CD14-positive monocyte (primary cell): ENCODE measurements around the gene DENND4C. TPM values are rescaled to one million over a fixed set of nuclear protein-coding genes. Genes with fewer than 3 reads are reported as not detected.
"Not testable (repeated sequence)": the region's sequence is repeated elsewhere in the genome, so short reads cannot be mapped to it uniquely, and the experiment has no call there.

ENCODE experiments used
- DNase-seq, 3 donors: peaks; one replicate each; pipeline ENCODE4 v3.0.0-alpha.2; 2011 to 2022
- H2AFZ ChIP-seq: 2 replicates; pipeline ENCODE4 v1.6.0; 2012; ENCODE audit warnings: mild to moderate bottlenecking, low read depth, low read length, inconsistent platforms; ENCODE audit not compliant: insufficient read depth, poor library complexity, severe bottlenecking
- H3K27ac ChIP-seq, 2 donors: 1 replicate in 1 of 2; 2 replicates in 1 of 2; pipeline ENCODE4 v1.5.1; 2012 to 2013; ENCODE audit warnings: low read length in 2 of 2, control low read depth in 1 of 2, inconsistent platforms in 1 of 2, low read depth in 1 of 2, mild to moderate bottlenecking in 1 of 2
- H3K27me3 ChIP-seq, 2 donors: one replicate each; pipeline versions ENCODE4 v1.6.0 to v1.6.1; 2011 to 2013; ENCODE audit warnings: low read length in 2 of 2; ENCODE audit not compliant: control insufficient read depth in 2 of 2, insufficient read depth in 2 of 2
- H3K36me3 ChIP-seq, 2 donors: replicated peaks in 1 of 2; 1 replicate in 1 of 2; 2 replicates in 1 of 2; pipeline versions ENCODE4 v1.5.1 to v1.6.1; 2012 to 2013; ENCODE audit warnings: low read length in 2 of 2, control low read depth in 1 of 2, inconsistent platforms in 1 of 2, mild to moderate bottlenecking in 1 of 2; ENCODE audit not compliant: insufficient read depth in 2 of 2, control insufficient read depth in 1 of 2
- H3K4me1 ChIP-seq, 2 donors: 1 replicate in 1 of 2; 2 replicates in 1 of 2; pipeline versions ENCODE4 v1.5.1 to v1.6.1; 2012 to 2013; ENCODE audit warnings: low read length in 2 of 2, control low read depth in 1 of 2, inconsistent platforms in 1 of 2, mild to moderate bottlenecking in 1 of 2, moderate library complexity in 1 of 2; ENCODE audit not compliant: insufficient read depth in 2 of 2, control insufficient read depth in 1 of 2
- H3K4me2 ChIP-seq: replicated peaks from 2 replicates; pipeline ENCODE3; 2012; ENCODE audit warnings: low read length, moderate library complexity, mild to moderate bottlenecking; ENCODE audit not compliant: poor library complexity, severe bottlenecking; ENCODE audit errors: extremely low read depth
- H3K4me3 ChIP-seq, 3 experiments: fragments of 200-600 bp in 1 of 3; sonication (generic) in 1 of 3; replicated peaks in 1 of 3; 1 replicate in 2 of 3; 2 replicates in 1 of 3; pipeline ENCODE4 v1.5.1; 2011 to 2013; ENCODE audit warnings: low read length in 3 of 3, mild to moderate bottlenecking in 3 of 3, control low read depth in 2 of 3, low read depth in 2 of 3, inconsistent platforms in 1 of 3, moderate library complexity in 1 of 3
- H3K79me2 ChIP-seq: 2 replicates; pipeline ENCODE4 v1.6.0; 2012; ENCODE audit warnings: mild to moderate bottlenecking, control low read depth, inconsistent platforms, low read length, moderate library complexity; ENCODE audit not compliant: insufficient read depth
- H3K9ac ChIP-seq: 2 replicates; pipeline ENCODE4 v1.6.0; 2017; ENCODE audit warnings: low read length, mild to moderate bottlenecking; ENCODE audit not compliant: insufficient read depth, poor library complexity, severe bottlenecking
- H3K9me3 ChIP-seq, 2 donors: replicated peaks in 1 of 2; 1 replicate in 1 of 2; 2 replicates in 1 of 2; pipeline versions ENCODE4 v1.5.1 to v1.6.1; 2012 to 2013; ENCODE audit warnings: low read length in 2 of 2, control low read depth in 1 of 2; ENCODE audit not compliant: control insufficient read depth in 1 of 2, insufficient read depth in 1 of 2
- H4K20me1 ChIP-seq: 2 replicates; pipeline ENCODE4 v1.6.0; 2012; ENCODE audit warnings: mild to moderate bottlenecking, low read length, control low read depth, moderate library complexity; ENCODE audit not compliant: insufficient read depth
- H3K27ac Mint-ChIP-seq, 7 donors: one replicate each; pipeline ENCODE4 v1.8.0; 2020; ENCODE audit warnings: mild to moderate bottlenecking in 7 of 7, mixed read lengths in 7 of 7, moderate library complexity in 6 of 7, inconsistent platforms in 2 of 7
- H3K27me3 Mint-ChIP-seq, 3 donors: one replicate each; pipeline ENCODE4 v1.8.0; 2021 to 2022; ENCODE audit warnings: low read depth in 3 of 3, mild to moderate bottlenecking in 3 of 3, mixed read lengths in 3 of 3, moderate library complexity in 3 of 3, inconsistent platforms in 1 of 3
- H3K36me3 Mint-ChIP-seq, 2 donors: one replicate each; pipeline ENCODE4 v1.8.0; 2020; ENCODE audit warnings: mixed read lengths in 2 of 2, inconsistent platforms in 1 of 2, mild to moderate bottlenecking in 1 of 2
- H3K4me1 Mint-ChIP-seq: one replicate; pipeline ENCODE4 v1.8.0; 2020; ENCODE audit warnings: mild to moderate bottlenecking, mixed read lengths
- H3K4me3 Mint-ChIP-seq, 2 donors: one replicate each; pipeline ENCODE4 v1.8.0; 2020; ENCODE audit warnings: mild to moderate bottlenecking in 2 of 2, mixed read lengths in 2 of 2, moderate library complexity in 1 of 2
- H3K9me3 Mint-ChIP-seq, 7 donors: one replicate each; pipeline ENCODE4 v1.8.0; 2020 to 2022; ENCODE audit warnings: mixed read lengths in 7 of 7, mild to moderate bottlenecking in 6 of 7, moderate library complexity in 6 of 7, inconsistent platforms in 2 of 7
- WGBS: methylation state at CpG from one replicate; pipeline ENCODE4 v1.1.5; 2013; ENCODE audit warnings: missing lambda C conversion rate; ENCODE audit not compliant: insufficient coverage; 5-methylcytosine and 5-hydroxymethylcytosine counted together
- intact Hi-C, 2 donors: fragments of 100-400 bp; cut with micrococcal nuclease; formaldehyde crosslinking; loops; one replicate each; pipeline versions ENCODE4 v1.15.0 to v1.15.1; 2023
- polyA plus RNA-seq, 3 donors: library from polyadenylated mRNA; depleted of rRNA in 1 of 3; unstranded in 2 of 3; stranded (reverse) in 1 of 3; fragments of 300-500 nt in 2 of 3; fragments of >200 nt in 1 of 3; fragmentation: Illumina TruSeq in 2 of 3; gene quantifications; 1 replicate in 2 of 3; 2 replicates in 1 of 3; pipeline ENCODE4 v1.2.3, GENCODE V29; 2012 to 2021
- TF ChIP-seq, protein P1 (sequence below): fragments of 200-600 bp; IDR thresholded peaks from one replicate; pipeline ENCODE4 v1.8.0; 2022; ENCODE audit warnings: antibody characterized with exemption, mild to moderate bottlenecking

Gene DENND4C
- polyA plus RNA-seq, 3 donors: 8.1 to 15.4 (median 12.7) TPM

DNA sequence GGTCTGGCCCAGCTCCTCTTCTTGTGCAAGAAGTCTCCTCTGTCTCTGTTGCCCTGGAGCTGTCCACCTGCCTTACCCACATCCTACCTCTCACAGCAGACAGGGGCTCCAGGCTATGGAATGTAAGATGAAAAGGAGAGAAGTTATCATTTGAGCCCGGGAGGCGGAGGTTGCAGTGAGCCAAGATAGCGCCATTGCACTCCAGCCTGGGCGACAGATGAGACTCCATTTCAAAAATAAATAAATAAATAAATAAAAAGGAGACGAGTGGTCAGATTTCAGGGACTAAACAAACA is 37.5 kb upstream of the DENND4C start:
- H3K9me3 Mint-ChIP-seq: peaks cover 0 to 2% (median 0%) of the 10 kb centered on the region in 7 donors
- H3K27me3 ChIP-seq: no peaks in the 10 kb centered on the region
- no peak overlapping the region for H3K9ac ChIP-seq
- TF ChIP-seq, protein P1, sequence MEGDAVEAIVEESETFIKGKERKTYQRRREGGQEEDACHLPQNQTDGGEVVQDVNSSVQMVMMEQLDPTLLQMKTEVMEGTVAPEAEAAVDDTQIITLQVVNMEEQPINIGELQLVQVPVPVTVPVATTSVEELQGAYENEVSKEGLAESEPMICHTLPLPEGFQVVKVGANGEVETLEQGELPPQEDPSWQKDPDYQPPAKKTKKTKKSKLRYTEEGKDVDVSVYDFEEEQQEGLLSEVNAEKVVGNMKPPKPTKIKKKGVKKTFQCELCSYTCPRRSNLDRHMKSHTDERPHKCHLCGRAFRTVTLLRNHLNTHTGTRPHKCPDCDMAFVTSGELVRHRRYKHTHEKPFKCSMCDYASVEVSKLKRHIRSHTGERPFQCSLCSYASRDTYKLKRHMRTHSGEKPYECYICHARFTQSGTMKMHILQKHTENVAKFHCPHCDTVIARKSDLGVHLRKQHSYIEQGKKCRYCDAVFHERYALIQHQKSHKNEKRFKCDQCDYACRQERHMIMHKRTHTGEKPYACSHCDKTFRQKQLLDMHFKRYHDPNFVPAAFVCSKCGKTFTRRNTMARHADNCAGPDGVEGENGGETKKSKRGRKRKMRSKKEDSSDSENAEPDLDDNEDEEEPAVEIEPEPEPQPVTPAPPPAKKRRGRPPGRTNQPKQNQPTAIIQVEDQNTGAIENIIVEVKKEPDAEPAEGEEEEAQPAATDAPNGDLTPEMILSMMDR: no peak
- H3K4me3 ChIP-seq: no peak overlapping the region
- no peaks in the 10 kb centered on the region for H3K4me1 Mint-ChIP-seq
- H3K27me3 Mint-ChIP-seq: peaks cover 4 to 7% (median 6%) of the 10 kb centered on the region in 3 donors
- DNase-seq: no peak
- no peaks in the 10 kb centered on the region for H3K4me1 ChIP-seq
- H3K4me3 Mint-ChIP-seq: no peak overlapping the region
- H3K27ac ChIP-seq: no peak overlapping the region
- no peak overlapping the region for H2AFZ ChIP-seq
- H3K36me3 ChIP-seq: no peaks in the 10 kb centered on the region
- intact Hi-C loops: no loop called here
- no CpG with 5 or more reads among the region's 5 CpGs for WGBS
- no peak overlapping the region for H3K27ac Mint-ChIP-seq
- no peak overlapping the region for H3K4me2 ChIP-seq
- no peaks in the 10 kb centered on the region for H3K9me3 ChIP-seq
- H3K79me2 ChIP-seq: no peaks in the 10 kb centered on the region
- no peaks in the 10 kb centered on the region for H4K20me1 ChIP-seq
- H3K36me3 Mint-ChIP-seq: no peaks in the 10 kb centered on the region

DNA sequence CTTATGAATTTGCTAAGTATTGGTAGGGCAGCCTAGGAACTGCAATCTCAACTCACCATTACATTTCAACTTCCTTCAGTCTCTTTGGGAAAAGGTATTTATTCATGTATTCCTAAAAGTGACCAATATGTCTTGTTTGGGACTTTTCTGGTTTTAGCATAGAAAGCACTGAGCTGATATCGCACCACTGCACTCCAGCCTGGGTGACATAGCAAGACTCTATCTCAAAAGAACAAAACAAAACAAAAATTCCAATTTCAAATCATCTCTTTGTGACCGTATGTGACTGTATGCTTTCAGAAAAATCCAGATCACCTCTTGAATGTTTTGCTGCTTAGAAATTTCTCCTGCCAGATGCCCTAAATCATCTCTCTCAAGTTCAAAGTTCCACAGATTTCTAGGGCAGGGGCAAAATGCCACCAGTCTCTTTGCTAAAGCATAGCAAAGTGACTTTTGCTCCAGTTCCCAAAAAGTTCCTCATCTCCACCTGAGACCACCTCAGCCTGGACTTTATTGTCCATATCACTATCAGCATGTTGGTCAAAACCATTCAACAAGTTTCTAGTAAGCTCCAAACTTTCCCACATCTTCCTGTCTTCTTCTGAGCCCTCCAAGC is 37.0 kb upstream of the DENND4C start:
- H3K4me3 ChIP-seq, H3K27me3 ChIP-seq, H3K9ac ChIP-seq, H3K36me3 Mint-ChIP-seq, H3K27ac ChIP-seq, H3K4me3 Mint-ChIP-seq, H2AFZ ChIP-seq, H3K27ac Mint-ChIP-seq, DNase-seq, H3K27me3 Mint-ChIP-seq, H3K36me3 ChIP-seq, H3K4me1 ChIP-seq, H3K4me2 ChIP-seq, H3K9me3 Mint-ChIP-seq, H3K9me3 ChIP-seq, H4K20me1 ChIP-seq, H3K4me1 Mint-ChIP-seq, H3K79me2 ChIP-seq, intact Hi-C loops: not testable (repeated sequence)
- WGBS: 100% methylated on average over 2 of the region's 2 CpGs
